Smooth muscle cell (in vitro differentiated cells): ENCODE data around the gene SCN4A. TPM values are rescaled to one million over a fixed set of nuclear protein-coding genes. Genes with fewer than 3 reads are reported as not detected.

Source experiments
- DNase-seq: peaks from one replicate; lab custom pipeline; 2025; ENCODE audit not compliant: unreplicated experiment; lab: John Stamatoyannopoulos, UW
- H2AFZ ChIP-seq: fragments of 200-600 bp; sonication (generic); 2 replicates; pipeline ENCODE4 v1.6.0; 2016; ENCODE audit warnings: antibody characterized with exemption, low read depth, mild to moderate bottlenecking
- H3F3A ChIP-seq: fragments of 200-600 bp; sonication (generic); 2 replicates; pipeline ENCODE4 v1.6.0; 2017; ENCODE audit warnings: antibody characterized with exemption, low read depth
- H3K27ac ChIP-seq: fragments of 200-600 bp; sonication (generic); 2 replicates; pipeline ENCODE4 v1.5.1; 2016; ENCODE audit warnings: low read depth, mild to moderate bottlenecking
- H3K27me3 ChIP-seq: fragments of 200-600 bp; sonication (generic); 2 replicates; pipeline ENCODE4 v1.6.1; 2016; ENCODE audit warnings: low read depth, mild to moderate bottlenecking
- H3K36me3 ChIP-seq: fragments of 200-600 bp; sonication (generic); 2 replicates; pipeline ENCODE4 v1.5.1; 2016; ENCODE audit warnings: low read depth
- H3K4me1 ChIP-seq: fragments of 200-600 bp; sonication (generic); 2 replicates; pipeline ENCODE4 v1.5.1; 2016; ENCODE audit warnings: low read depth
- H3K4me2 ChIP-seq: fragments of 200-600 bp; sonication (generic); 2 replicates; pipeline ENCODE4 v1.6.0; 2016; ENCODE audit warnings: mild to moderate bottlenecking
- H3K4me3 ChIP-seq: fragments of 200-600 bp; sonication (generic); 2 replicates; pipeline ENCODE4 v1.5.1; 2016; ENCODE audit warnings: mild to moderate bottlenecking
- H3K79me2 ChIP-seq: fragments of 200-600 bp; sonication (generic); 2 replicates; pipeline ENCODE4 v1.6.0; 2016; ENCODE audit warnings: low read depth, mild to moderate bottlenecking
- H3K9ac ChIP-seq: fragments of 200-600 bp; sonication (generic); 2 replicates; pipeline ENCODE4 v1.6.0; 2016; ENCODE audit warnings: low read depth
- H3K9me3 ChIP-seq: fragments of 200-600 bp; sonication (generic); replicated peaks from 2 replicates; pipeline ENCODE4 v1.5.1; 2016; ENCODE audit warnings: low read depth
- H4K20me1 ChIP-seq: fragments of 200-600 bp; sonication (generic); 2 replicates; pipeline ENCODE4 v1.6.0; 2016; ENCODE audit warnings: low read depth
- CTCF ChIP-seq: fragments of 200-600 bp; sonication (generic); IDR thresholded peaks from 2 replicates; pipeline ENCODE4 v1.5.1; 2017; ENCODE audit warnings: borderline replicate concordance, mild to moderate bottlenecking, antibody characterized with exemption; ENCODE audit not compliant: insufficient read depth, poor library complexity, severe bottlenecking
- WGBS: methylation state at CpG from one replicate; pipeline ENCODE4 v1.1.7; 2016; ENCODE audit warnings: low lambda C conversion rate; 5-methylcytosine and 5-hydroxymethylcytosine counted together
- polyA plus RNA-seq: library from polyadenylated mRNA; unstranded; fragments of >200 nt; fragmentation: Nextera tagmentation; extraction: Ambion mirVana; gene quantifications from 2 replicates; pipeline ENCODE4 v1.2.1, GENCODE V29; 2016
- total RNA-seq: library from RNA; depleted of rRNA; stranded (reverse); fragments of >200 nt; gene quantifications from 2 replicates; pipeline ENCODE4 v1.2.3, GENCODE V29; 2014

The SCN4A gene
- total and polyA plus RNA-seq, 2 experiments from 2014 or later, result under 0.01 TPM; not detected in 1

GRCh38 chr17:64004218-64004770, 31.6 kb upstream of the SCN4A start:
- Histone ChIP-seq H3F3A (no peaks in the 10 kb centered on the region), H3K27me3 (no peaks in the 10 kb centered on the region), H3K9me3 (no peaks in the 10 kb centered on the region), H4K20me1 (no peaks in the 10 kb centered on the region), H3K4me2 (no peak overlapping the region), H3K79me2 (no peaks in the 10 kb centered on the region), H3K36me3 (no peaks in the 10 kb centered on the region), H3K9ac (no peak overlapping the region), H2AFZ (no peak overlapping the region), H3K27ac (no peak overlapping the region), H3K4me3 (no peak overlapping the region), H3K4me1 (peaks cover 4% of the 10 kb centered on the region)
- WGBS, result 94% methylated on average over 7 of the region's 7 CpGs
- TF ChIP-seq CTCF, result no peak
- no peak for DNase-seq

- WGBS, result 91% methylated on average over 13 of the region's 13 CpGs
- no peak overlapping the region for H3K9ac ChIP-seq
- no peaks in the 10 kb centered on the region for H4K20me1 ChIP-seq
- H2AFZ ChIP-seq, result no peak overlapping the region
- TF ChIP-seq CTCF, result no peak
- no peaks in the 10 kb centered on the region for H3F3A ChIP-seq
- H3K4me2 ChIP-seq, result no peak overlapping the region
- H3K36me3 ChIP-seq, result no peaks in the 10 kb centered on the region
- no peak overlapping the region for H3K27ac ChIP-seq
- no peak for DNase-seq
- H3K27me3 ChIP-seq, result no peaks in the 10 kb centered on the region
- H3K79me2 ChIP-seq, result no peaks in the 10 kb centered on the region
- no peak overlapping the region for H3K4me3 ChIP-seq
- H3K4me1 ChIP-seq, result peaks cover 4% of the 10 kb centered on the region
- no peaks in the 10 kb centered on the region for H3K9me3 ChIP-seq
These were observed 30.9 kb upstream of the SCN4A start for GRCh38 chr17:64003526-64004121.

- Histone ChIP-seq H3K4me3 (no peak overlapping the region), H3K9me3 (no peaks in the 10 kb centered on the region), H3K27me3 (no peaks in the 10 kb centered on the region), H3K9ac (no peak overlapping the region), H3K4me1 (peaks cover 4% of the 10 kb centered on the region), H3F3A (no peaks in the 10 kb centered on the region), H3K27ac (no peak overlapping the region), H3K79me2 (no peaks in the 10 kb centered on the region), H3K36me3 (no peaks in the 10 kb centered on the region), H2AFZ (no peak overlapping the region), H3K4me2 (no peak overlapping the region), H4K20me1 (no peaks in the 10 kb centered on the region)
- no peak for DNase-seq
- 94% methylated on average over 22 of the region's 22 CpGs for WGBS
- no peak for TF ChIP-seq CTCF
These were observed 30.2 kb upstream of the SCN4A start for GRCh38 chr17:64002658-64003525.
